Coronary artery (tissue), 2 donors: ENCODE measurements around the gene CUL9.

Source experiments
- DNase-seq: peaks from one replicate; pipeline ENCODE4 v3.0.0-alpha.2; 2017; ENCODE audit warnings: low spot score
- H3K27ac ChIP-seq, 2 donors: fragments of 200-600 bp; sonication (generic); one replicate each; pipeline ENCODE4 v1.5.1; 2016 to 2019
- H3K4me3 ChIP-seq: fragments of 200-600 bp; sonication (generic); 2 replicates; pipeline ENCODE4 v1.5.1; 2016; ENCODE audit warnings: mild to moderate bottlenecking, moderate library complexity
- CTCF ChIP-seq: fragments of 200-600 bp; sonication (generic); IDR thresholded peaks from one replicate; pipeline ENCODE4 v1.5.1; 2019; ENCODE audit warnings: antibody characterized with exemption

CUL9 gene

GRCh38 chr6:43268355-43268700 lies 86.3 kb downstream of the CUL9 start:
- DNase-seq = no peak
- TF ChIP-seq CTCF = no peak
- H3K27ac ChIP-seq = peak overlapping the region in 1 of 2 donors; percentile 38

DNA sequence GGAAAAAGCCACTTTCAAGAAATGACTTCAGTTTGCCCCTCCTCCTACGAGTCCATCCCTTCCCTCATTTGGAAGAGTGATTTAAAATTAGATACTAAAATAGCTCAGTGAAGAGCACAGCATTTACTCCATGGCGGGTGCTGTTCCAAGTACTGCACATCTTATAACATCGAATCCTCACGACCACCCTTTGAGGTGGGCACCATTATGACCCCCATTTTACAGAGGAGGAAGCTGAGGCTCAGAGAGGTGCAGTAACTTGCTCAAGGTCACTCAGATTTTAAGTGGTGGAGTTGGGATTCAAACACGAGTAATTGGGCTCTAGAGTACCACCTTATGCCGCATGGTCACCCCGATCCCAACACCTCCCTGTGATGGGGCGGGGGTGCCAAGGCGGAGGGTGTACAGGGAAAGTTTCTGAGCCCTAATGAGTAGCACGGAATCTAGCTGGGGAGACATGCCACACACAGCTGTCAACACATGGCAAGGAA lies 86.8 kb downstream of the CUL9 start:
- H3K27ac ChIP-seq = peak overlapping the region in 1 of 2 donors; percentile 23
- peak overlapping the region; percentile 67 for H3K4me3 ChIP-seq
- no peak for DNase-seq

More at GRCh38 chr6:43268355-43268700, 86.3 kb downstream of the CUL9 start:
- H3K4me3 ChIP-seq = no peak overlapping the region

GRCh38 chr6:43269273-43270007 lies 87.4 kb downstream of the CUL9 start:
- no peak for TF ChIP-seq CTCF
- Histone ChIP-seq H3K27ac (no peak overlapping the region), H3K4me3 (peak overlapping the region; percentile 67)
- DNase-seq = no peak

More for the DNA sequence above, 86.8 kb downstream of the CUL9 start:
- no peak for TF ChIP-seq CTCF

GRCh38 chr6:43271103-43271815 lies 89.3 kb downstream of the CUL9 start:
- no peak overlapping the region for H3K4me3 ChIP-seq
- no peak overlapping the region for H3K27ac ChIP-seq
- no peak for DNase-seq
- no peak for TF ChIP-seq CTCF

- no peak overlapping the region for H3K27ac ChIP-seq
- no peak for TF ChIP-seq CTCF
- DNase-seq = no peak
- H3K4me3 ChIP-seq = no peak overlapping the region
Measured at GRCh38 chr6:43271944-43272343, 89.9 kb downstream of the CUL9 start.

- no peak overlapping the region for H3K27ac ChIP-seq
- no peak overlapping the region for H3K4me3 ChIP-seq
- no peak for DNase-seq
- no peak for TF ChIP-seq CTCF
Measured at GRCh38 chr6:43273707-43274106, 91.7 kb downstream of the CUL9 start.
